SK-N-MC (cell line): ENCODE measurements around the gene MLYCD.

ENCODE experiments used
- EZH2 ChIP-seq: fragments of 200-600 bp; sonication (generic); IDR thresholded peaks from one replicate; pipeline ENCODE4 v1.6.1; 2017; ENCODE audit warnings: antibody characterized with exemption
- FOXP2 ChIP-seq: optimal IDR thresholded peaks from 2 replicates; pipeline ENCODE3; 2011; ENCODE audit warnings: mild to moderate bottlenecking, moderate library complexity; ENCODE audit not compliant: insufficient read depth; ENCODE audit errors: extremely low read length, control extremely low read depth
- POLR2AphosphoS5 ChIP-seq: IDR thresholded peaks from 2 replicates; pipeline ENCODE4 v1.6.1; 2012; ENCODE audit warnings: mild to moderate bottlenecking, low read depth, low read length, borderline replicate concordance

GRCh38 chr16:83967838-83968305 lies 69.0 kb downstream of the MLYCD start, which contains the start of gene NECAB2:
- TF ChIP-seq EZH2: no peak
- no peak for TF ChIP-seq POLR2AphosphoS5
- no peak for TF ChIP-seq FOXP2
